GM12878 (cell line): ENCODE results near the gene KLRK1. TPM values are rescaled to one million over a fixed set of nuclear protein-coding genes. Genes with fewer than 3 reads are reported as not detected.

Experiments
- ATAC-seq: fragments of 200-7000 bp; cut with Tn5 transposase; 3 replicates; pipeline ENCODE4 v1.9.1; 2020; ENCODE audit warnings: mild to moderate bottlenecking, moderate library complexity
- BruUV-seq: library from RNA; stranded (reverse); fragments of 400-500 nt; replicated peaks from 2 replicates; lab custom pipeline; 2021; lab: Mats Ljungman, UMichigan
- CTCF ChIA-PET: fragments of 300-600 bp; sonication (Branson Sonifier 250); formaldehyde crosslinking; extraction: SDS; loops from one replicate; lab custom pipeline; 2021; ENCODE audit warnings: inconsistent platforms; lab: Yijun Ruan, JAX
- POLR2A ChIA-PET: fragments of 350-600 bp; formaldehyde crosslinking; extraction: SDS; loops from one replicate; lab custom pipeline; 2021; ENCODE audit warnings: inconsistent platforms; lab: Charles Lee
- RAD21 ChIA-PET: fragments of 300-600 bp; sonication (Branson Sonifier 250); formaldehyde crosslinking; loops from one replicate; lab custom pipeline; 2023; ENCODE audit warnings: antibody characterized with exemption; ENCODE audit not compliant: unreplicated experiment; lab: Charles Lee
- SMC1A ChIA-PET: fragments of 300-600 bp; sonication (Branson Sonifier 250); formaldehyde crosslinking; loops from one replicate; lab custom pipeline; 2023; ENCODE audit not compliant: unreplicated experiment, uncharacterized antibody; lab: Charles Lee
- DNase-seq: peaks from one replicate; pipeline ENCODE4 v3.0.0-alpha.2; 2011; ENCODE audit warnings: low read depth, low spot score
- FAIRE-seq: peaks from 3 replicates; lab custom pipeline; 2011; peaks lifted over from hg19 to GRCh38; lab: Jason Lieb, UNC
- H2AFZ ChIP-seq: 2 replicates; pipeline ENCODE4 v1.6.0; 2011; ENCODE audit warnings: low read depth, low read length, control low read depth; ENCODE audit not compliant: control insufficient read depth
- H3K27ac ChIP-seq: 2 replicates; pipeline ENCODE4 v1.5.1; 2011; ENCODE audit warnings: control low read depth; ENCODE audit not compliant: control insufficient read depth, insufficient read depth
- H3K27me3 ChIP-seq, 2 experiments: replicated peaks in 1 of 2; 2 replicates each; pipeline versions ENCODE4 v1.6.0 to v1.6.1; 2011; ENCODE audit warnings: low read length in 1 of 2; ENCODE audit not compliant: control insufficient read depth in 2 of 2, insufficient read depth in 2 of 2
- H3K36me3 ChIP-seq, 2 experiments: 2 replicates each; pipeline ENCODE4 v1.5.1; 2011; ENCODE audit warnings: low read length in 1 of 2; ENCODE audit not compliant: control insufficient read depth in 2 of 2, insufficient read depth in 2 of 2
- H3K4me1 ChIP-seq: 2 replicates; pipeline ENCODE4 v1.6.1; 2011; ENCODE audit warnings: mild to moderate bottlenecking, low read length, moderate library complexity, mixed read lengths; ENCODE audit not compliant: control insufficient read depth, insufficient read depth
- H3K4me2 ChIP-seq: 2 replicates; pipeline ENCODE4 v1.6.0; 2011; ENCODE audit warnings: control low read depth; ENCODE audit not compliant: control insufficient read depth, insufficient read depth
- H3K4me3 ChIP-seq: fragments of 200-600 bp; sonication (generic); 2 replicates; pipeline ENCODE4 v1.5.1; 2016
- H3K79me2 ChIP-seq: 2 replicates; pipeline ENCODE4 v1.6.0; 2011; ENCODE audit warnings: low read length; ENCODE audit not compliant: control insufficient read depth, insufficient read depth
- H3K9ac ChIP-seq: 2 replicates; pipeline ENCODE4 v1.8.0; 2011; ENCODE audit warnings: low read length, control low read depth, mixed read lengths; ENCODE audit not compliant: control insufficient read depth, insufficient read depth
- H3K9me3 ChIP-seq: replicated peaks from 3 replicates; pipeline ENCODE4 v1.5.1; 2011; ENCODE audit warnings: mild to moderate bottlenecking, low read length; ENCODE audit not compliant: control insufficient read depth, insufficient read depth
- H4K20me1 ChIP-seq: 2 replicates; pipeline ENCODE4 v1.6.0; 2011; ENCODE audit not compliant: control insufficient read depth, insufficient read depth
- BHLHE40 ChIP-seq, 2 experiments: fragments of 450-650 bp in 1 of 2; IDR thresholded peaks; 2 replicates each; pipeline ENCODE4 v1.6.1; 2011 to 2017; ENCODE audit warnings: low read depth in 2 of 2, borderline replicate concordance in 1 of 2, improper control_type of control experiment in 1 of 2, low read length in 1 of 2, mild to moderate bottlenecking in 1 of 2
- CBFB ChIP-seq: IDR thresholded peaks from 2 replicates; pipeline ENCODE4 v1.6.1; 2016; ENCODE audit warnings: antibody characterized with exemption, low read depth
- CBX5 ChIP-seq: sonication (generic); IDR thresholded peaks from 2 replicates; pipeline ENCODE4 v1.6.1; 2016; ENCODE audit warnings: low read depth, moderate library complexity, mild to moderate bottlenecking, inconsistent platforms
- GATAD2B ChIP-seq: fragments of 450-650 bp; conservative IDR thresholded peaks from 2 replicates; pipeline ENCODE4 v1.6.1; 2017; ENCODE audit warnings: low read depth, mild to moderate bottlenecking, moderate library complexity
- HDAC6 ChIP-seq: fragments of 200-600 bp; sonication (generic); IDR thresholded peaks from one replicate; pipeline ENCODE4 v1.8.0; 2017; ENCODE audit warnings: antibody characterized with exemption; ENCODE audit not compliant: unreplicated experiment
- HDGF ChIP-seq: fragments of 450-650 bp; IDR thresholded peaks from 2 replicates; pipeline ENCODE4 v1.6.1; 2016; ENCODE audit warnings: antibody characterized with exemption
- KLF5 ChIP-seq: fragments of 450-650 bp; IDR thresholded peaks from 2 replicates; pipeline ENCODE4 v1.6.1; 2014; ENCODE audit warnings: mild to moderate bottlenecking; ENCODE audit not compliant: partially characterized antibody
- MXI1 ChIP-seq: fragments of 150-350 bp; IDR thresholded peaks from 2 replicates; pipeline ENCODE4 v1.6.1; 2011; ENCODE audit warnings: low read depth, mild to moderate bottlenecking, inconsistent platforms, low read length, improper control_type of control experiment
- NR2F1 ChIP-seq: fragments of 450-650 bp; conservative IDR thresholded peaks from 2 replicates; pipeline ENCODE4 v1.6.1; 2017; ENCODE audit warnings: mild to moderate bottlenecking
- SMAD1 ChIP-seq: fragments of 450-650 bp; IDR thresholded peaks from 2 replicates; pipeline ENCODE4 v1.6.1; 2018; ENCODE audit warnings: mild to moderate bottlenecking, low read depth; ENCODE audit not compliant: partially characterized antibody
- SREBF2 ChIP-seq: IDR thresholded peaks from 2 replicates; pipeline ENCODE4 v1.6.1; 2012; ENCODE audit warnings: mild to moderate bottlenecking, low read length
- TARDBP ChIP-seq: IDR thresholded peaks from 2 replicates; pipeline ENCODE4 v1.6.1; 2016; ENCODE audit warnings: borderline replicate concordance
- TCF7 ChIP-seq: IDR thresholded peaks from 2 replicates; pipeline ENCODE4 v1.6.1; 2014; ENCODE audit warnings: antibody characterized with exemption, borderline replicate concordance
- ZNF207 ChIP-seq: fragments of 450-650 bp; IDR thresholded peaks from 2 replicates; pipeline ENCODE4 v1.6.1; 2014; ENCODE audit warnings: antibody characterized with exemption, mild to moderate bottlenecking, borderline replicate concordance
- ZZZ3 ChIP-seq: IDR thresholded peaks from 2 replicates; pipeline ENCODE4 v1.6.1; 2011; ENCODE audit warnings: low read depth; ENCODE audit not compliant: control insufficient read depth, insufficient read length
- WGBS: methylation state at CpG from one replicate; pipeline ENCODE4 v1.1.6; 2016; ENCODE audit warnings: low lambda C conversion rate; ENCODE audit not compliant: insufficient replicate concordance, insufficient coverage; ENCODE audit errors: missing lambda C conversion rate; 5-methylcytosine and 5-hydroxymethylcytosine counted together
- in situ Hi-C: fragments of 300-500 bp; cut with MboI; formaldehyde crosslinking; loops from 9 replicates; pipeline ENCODE4 v1.14.3; 2018; ENCODE audit warnings: mixed read lengths
- intact Hi-C: fragments of 100-400 bp; cut with micrococcal nuclease; formaldehyde crosslinking; loops from one replicate; pipeline ENCODE4 v1.14.2; 2022; ENCODE audit not compliant: unreplicated experiment
- polyA plus RNA-seq, 11 experiments: library from polyadenylated mRNA; depleted of rRNA in 4 of 11; unstranded in 6 of 11; stranded (reverse) in 5 of 11; fragments of >200 nt; fragmentation: Nextera tagmentation in 4 of 11; fragmentation: Illumina TruSeq in 1 of 11; extraction: Ambion mirVana in 4 of 11; extraction: Trizol in 1 of 11; gene quantifications; 1 replicate in 1 of 11; 2 replicates in 10 of 11; pipeline versions ENCODE4 v1.2.1 to v1.2.3, GENCODE V29; 2011 to 2016; ENCODE audit warnings: inconsistent platforms in 2 of 11, missing spikeins in 2 of 11, low read depth in 1 of 11
- total RNA-seq, 4 experiments: library from RNA; depleted of rRNA in 3 of 4; stranded (reverse); fragments of >200 nt in 3 of 4; fragmentation: Illumina TruSeq in 1 of 4; extraction: Trizol in 1 of 4; gene quantifications; 2 replicates each; pipeline versions ENCODE4 v1.2.1 to v1.2.3, GENCODE V29; 2013 to 2021
- TF ChIP-seq, protein P1 (sequence below): fragments of 450-650 bp; IDR thresholded peaks from 2 replicates; pipeline ENCODE4 v1.6.1; 2017; ENCODE audit warnings: antibody characterized with exemption, mild to moderate bottlenecking, moderate library complexity
- TF ChIP-seq, protein P2 (sequence below): fragments of 450-650 bp; IDR thresholded peaks from 2 replicates; pipeline ENCODE4 v1.6.1; 2017; ENCODE audit warnings: borderline replicate concordance
- TF ChIP-seq, protein P3 (sequence below): IDR thresholded peaks from 2 replicates; pipeline ENCODE4 v1.6.1; 2011; ENCODE audit warnings: low read depth, mild to moderate bottlenecking, low read length, moderate library complexity, borderline replicate concordance; ENCODE audit errors: extremely low read depth
- TF ChIP-seq, protein P4 (sequence below): fragments of 450-650 bp; IDR thresholded peaks from 2 replicates; pipeline ENCODE4 v1.6.1; 2017; ENCODE audit warnings: mild to moderate bottlenecking, low read depth, inconsistent platforms; ENCODE audit not compliant: poor library complexity, severe bottlenecking

KLRK1 gene
- total and polyA plus RNA-seq, 10 of the 15 experiments (the other 5 are each of a cell fraction or from before 2014, with no cell fraction given) = 0.27 to 2.0 (median 0.99) TPM

DNA sequence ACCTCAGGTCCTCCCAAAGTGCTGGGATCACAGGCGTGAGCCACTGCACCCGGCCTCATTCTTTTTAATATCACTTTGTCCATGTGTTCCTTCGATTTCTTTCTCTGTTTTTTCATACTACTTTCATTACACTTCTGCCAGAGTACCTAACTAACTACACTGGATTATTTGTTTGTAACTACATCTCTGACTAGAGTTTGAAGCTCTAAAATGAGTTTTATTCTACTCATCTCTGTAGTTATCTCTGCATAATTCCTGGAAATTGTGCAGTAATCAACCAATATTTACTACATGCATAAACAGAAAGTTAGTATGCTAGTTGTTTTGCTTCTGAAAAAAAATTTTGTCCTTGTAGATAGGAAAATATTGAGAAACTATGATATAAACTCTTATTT, 15.2 kb downstream of the KLRK1 start (continued):
- TF ChIP-seq CBFB (no peak), TARDBP (no peak), CBX5 (no peak), KLF5 (no peak), SREBF2 (no peak), HDAC6 (no peak), MXI1 (no peak)
- TF ChIP-seq, protein P1, sequence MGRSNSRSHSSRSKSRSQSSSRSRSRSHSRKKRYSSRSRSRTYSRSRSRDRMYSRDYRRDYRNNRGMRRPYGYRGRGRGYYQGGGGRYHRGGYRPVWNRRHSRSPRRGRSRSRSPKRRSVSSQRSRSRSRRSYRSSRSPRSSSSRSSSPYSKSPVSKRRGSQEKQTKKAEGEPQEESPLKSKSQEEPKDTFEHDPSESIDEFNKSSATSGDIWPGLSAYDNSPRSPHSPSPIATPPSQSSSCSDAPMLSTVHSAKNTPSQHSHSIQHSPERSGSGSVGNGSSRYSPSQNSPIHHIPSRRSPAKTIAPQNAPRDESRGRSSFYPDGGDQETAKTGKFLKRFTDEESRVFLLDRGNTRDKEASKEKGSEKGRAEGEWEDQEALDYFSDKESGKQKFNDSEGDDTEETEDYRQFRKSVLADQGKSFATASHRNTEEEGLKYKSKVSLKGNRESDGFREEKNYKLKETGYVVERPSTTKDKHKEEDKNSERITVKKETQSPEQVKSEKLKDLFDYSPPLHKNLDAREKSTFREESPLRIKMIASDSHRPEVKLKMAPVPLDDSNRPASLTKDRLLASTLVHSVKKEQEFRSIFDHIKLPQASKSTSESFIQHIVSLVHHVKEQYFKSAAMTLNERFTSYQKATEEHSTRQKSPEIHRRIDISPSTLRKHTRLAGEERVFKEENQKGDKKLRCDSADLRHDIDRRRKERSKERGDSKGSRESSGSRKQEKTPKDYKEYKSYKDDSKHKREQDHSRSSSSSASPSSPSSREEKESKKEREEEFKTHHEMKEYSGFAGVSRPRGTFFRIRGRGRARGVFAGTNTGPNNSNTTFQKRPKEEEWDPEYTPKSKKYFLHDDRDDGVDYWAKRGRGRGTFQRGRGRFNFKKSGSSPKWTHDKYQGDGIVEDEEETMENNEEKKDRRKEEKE = no peak
- TF ChIP-seq, protein P2, sequence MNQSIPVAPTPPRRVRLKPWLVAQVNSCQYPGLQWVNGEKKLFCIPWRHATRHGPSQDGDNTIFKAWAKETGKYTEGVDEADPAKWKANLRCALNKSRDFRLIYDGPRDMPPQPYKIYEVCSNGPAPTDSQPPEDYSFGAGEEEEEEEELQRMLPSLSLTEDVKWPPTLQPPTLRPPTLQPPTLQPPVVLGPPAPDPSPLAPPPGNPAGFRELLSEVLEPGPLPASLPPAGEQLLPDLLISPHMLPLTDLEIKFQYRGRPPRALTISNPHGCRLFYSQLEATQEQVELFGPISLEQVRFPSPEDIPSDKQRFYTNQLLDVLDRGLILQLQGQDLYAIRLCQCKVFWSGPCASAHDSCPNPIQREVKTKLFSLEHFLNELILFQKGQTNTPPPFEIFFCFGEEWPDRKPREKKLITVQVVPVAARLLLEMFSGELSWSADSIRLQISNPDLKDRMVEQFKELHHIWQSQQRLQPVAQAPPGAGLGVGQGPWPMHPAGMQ = no peak
- TF ChIP-seq, all 136 proteins: peak for 0

DNA sequence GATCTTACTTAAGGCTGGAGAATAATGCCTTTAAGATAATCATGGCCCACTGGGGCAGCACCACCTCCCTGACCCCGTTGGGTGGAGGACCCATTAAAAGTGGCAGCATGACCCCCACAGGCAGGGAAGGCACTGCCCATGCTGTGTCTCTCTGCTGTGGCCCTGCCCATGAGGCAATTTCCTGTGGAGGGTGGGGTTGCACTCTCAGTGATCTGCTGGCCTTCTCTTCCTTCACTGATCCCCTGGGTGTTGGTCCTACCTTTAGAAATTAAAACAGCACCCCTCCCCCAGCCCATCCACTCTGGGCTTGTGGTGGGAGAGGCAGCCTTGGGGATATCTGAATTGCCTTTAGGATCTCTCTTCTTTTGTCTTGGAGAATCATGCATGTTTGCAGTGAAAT, 17.3 kb downstream of the KLRK1 start:
- 0% methylated on average over 1 of the region's 1 CpG for WGBS
- Histone ChIP-seq H3K4me1 (no peaks in the 10 kb centered on the region), H3K79me2 (no peaks in the 10 kb centered on the region), H3K9me3 (peaks cover 6% of the 10 kb centered on the region; the same call in 2 of the 3 replicates), H3K4me2 (no peak overlapping the region), H3K27me3 (no peaks in the 10 kb centered on the region), H2AFZ (no peak overlapping the region), H3K36me3 (no peaks in the 10 kb centered on the region; a peak in 1 of 4 replicates), H4K20me1 (no peaks in the 10 kb centered on the region), H3K4me3 (no peak overlapping the region), H3K27ac (no peak overlapping the region), H3K9ac (no peak overlapping the region)
- POLR2A ChIA-PET = no interaction called here
- CTCF ChIA-PET = no interaction called here
- no TSS peak for BruUV-seq
- peak; percentile 76 for ATAC-seq
- in situ Hi-C loops = no loop called here
- intact Hi-C loops = no loop called here
- RAD21 ChIA-PET = no interaction called here
- no peak for FAIRE-seq
- SMC1A ChIA-PET = no interaction called here
- DNase-seq = no peak
- TF ChIP-seq HDGF = no peak
- TF ChIP-seq, protein P3, sequence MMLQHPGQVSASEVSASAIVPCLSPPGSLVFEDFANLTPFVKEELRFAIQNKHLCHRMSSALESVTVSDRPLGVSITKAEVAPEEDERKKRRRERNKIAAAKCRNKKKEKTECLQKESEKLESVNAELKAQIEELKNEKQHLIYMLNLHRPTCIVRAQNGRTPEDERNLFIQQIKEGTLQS = no peak
- no peak for TF ChIP-seq GATAD2B
- no peak for TF ChIP-seq SMAD1
- TF ChIP-seq NR2F1 = no peak
- TF ChIP-seq, protein P4, sequence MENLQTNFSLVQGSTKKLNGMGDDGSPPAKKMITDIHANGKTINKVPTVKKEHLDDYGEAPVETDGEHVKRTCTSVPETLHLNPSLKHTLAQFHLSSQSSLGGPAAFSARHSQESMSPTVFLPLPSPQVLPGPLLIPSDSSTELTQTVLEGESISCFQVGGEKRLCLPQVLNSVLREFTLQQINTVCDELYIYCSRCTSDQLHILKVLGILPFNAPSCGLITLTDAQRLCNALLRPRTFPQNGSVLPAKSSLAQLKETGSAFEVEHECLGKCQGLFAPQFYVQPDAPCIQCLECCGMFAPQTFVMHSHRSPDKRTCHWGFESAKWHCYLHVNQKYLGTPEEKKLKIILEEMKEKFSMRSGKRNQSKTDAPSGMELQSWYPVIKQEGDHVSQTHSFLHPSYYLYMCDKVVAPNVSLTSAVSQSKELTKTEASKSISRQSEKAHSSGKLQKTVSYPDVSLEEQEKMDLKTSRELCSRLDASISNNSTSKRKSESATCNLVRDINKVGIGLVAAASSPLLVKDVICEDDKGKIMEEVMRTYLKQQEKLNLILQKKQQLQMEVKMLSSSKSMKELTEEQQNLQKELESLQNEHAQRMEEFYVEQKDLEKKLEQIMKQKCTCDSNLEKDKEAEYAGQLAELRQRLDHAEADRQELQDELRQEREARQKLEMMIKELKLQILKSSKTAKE = no peak
- no peak for TF ChIP-seq ZZZ3
- no peak for TF ChIP-seq TCF7
- TF ChIP-seq BHLHE40 (IDR thresholded peaks at IDR 0.05; ENCODE audit: borderline replicate concordance in 1 of 2, low read depth in 2 of 2, low read length in 1 of 2) = no peak
- TF ChIP-seq ZNF207 = no peak
